Measurements from ENCODE around the gene TLCD5.

The TLCD5 gene

GRCh38 chr11:120337355-120338106 is 12.4 kb downstream of the TLCD5 start:
- DNase-seq (ENCODE audit: low spot score), result no peak

- DNase-seq (ENCODE audit: low spot score), result no peak
Measured at GRCh38 chr11:120338107-120338933, 13.2 kb downstream of the TLCD5 start.

DNA sequence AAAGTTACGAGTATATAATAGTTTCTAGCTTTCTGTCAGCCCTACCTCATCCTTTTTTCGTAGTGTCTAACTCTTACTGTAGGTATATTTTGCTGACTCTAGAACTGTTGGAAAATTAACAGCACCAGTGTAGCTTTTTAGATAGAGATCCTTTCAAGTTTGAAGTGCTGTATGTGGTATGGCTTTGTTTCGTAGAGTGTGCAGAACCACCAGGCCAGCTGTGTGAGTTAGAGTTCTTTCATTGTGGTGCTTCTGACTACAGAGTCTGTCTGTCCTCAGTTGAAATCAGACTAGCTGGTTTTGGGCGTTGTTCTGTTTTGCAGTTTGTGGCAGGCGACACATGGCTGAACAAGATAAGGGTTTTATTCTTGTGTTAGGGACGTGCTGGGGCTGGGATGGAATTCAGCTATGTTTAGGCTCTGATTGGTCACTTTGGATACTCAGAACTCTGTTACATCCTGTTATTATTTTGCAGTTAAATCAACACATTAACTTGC is 14.3 kb downstream of the TLCD5 start:
- peak; percentile 85 for DNase-seq (ENCODE audit: low spot score)

DNA sequence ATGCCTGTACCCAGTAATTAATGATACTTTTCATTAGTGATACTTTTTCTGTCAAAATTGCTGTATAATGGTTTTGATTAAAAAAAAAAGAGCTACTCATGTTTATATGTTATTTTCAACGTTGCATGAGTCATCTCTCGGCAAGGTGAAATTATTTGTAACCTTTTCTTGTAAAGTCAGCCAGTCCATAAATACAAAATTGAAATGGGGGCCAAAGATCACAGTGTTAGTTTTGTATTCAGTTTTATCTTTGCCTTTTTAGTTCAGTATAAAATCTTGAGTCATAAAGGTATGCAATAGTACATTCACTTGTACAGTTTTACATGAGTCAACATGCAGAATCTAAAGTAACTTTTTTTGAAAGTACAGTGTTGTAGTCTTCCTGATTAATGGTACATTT is 15.4 kb downstream of the TLCD5 start:
- no peak for DNase-seq (ENCODE audit: low spot score)

GRCh38 chr11:120342226-120342625 is 17.1 kb downstream of the TLCD5 start:
- no peak for DNase-seq (ENCODE audit: low spot score)

GRCh38 chr11:120342678-120343077 is 17.6 kb downstream of the TLCD5 start:
- DNase-seq (ENCODE audit: low spot score), result no peak

DNA sequence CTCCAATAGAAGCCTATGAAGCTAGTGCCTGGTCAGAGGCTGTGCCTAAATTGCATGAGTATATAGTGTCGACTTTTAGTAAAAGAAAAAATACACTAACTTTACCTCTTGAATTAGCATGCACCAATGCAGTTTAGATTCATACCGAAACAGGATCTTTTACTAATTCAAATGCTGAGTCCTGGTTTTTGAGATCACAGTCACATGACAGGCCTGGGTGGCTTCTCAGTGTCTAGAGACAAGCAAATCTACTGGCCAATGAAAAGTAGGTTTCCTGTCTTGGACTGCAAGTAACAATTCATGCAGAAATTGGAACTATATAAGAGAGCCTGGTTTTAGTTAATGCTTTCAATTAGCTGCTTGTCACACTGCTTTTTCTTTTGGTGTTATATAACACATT is 18.3 kb downstream of the TLCD5 start:
- peak; percentile 60 for DNase-seq (ENCODE audit: low spot score)

DNA sequence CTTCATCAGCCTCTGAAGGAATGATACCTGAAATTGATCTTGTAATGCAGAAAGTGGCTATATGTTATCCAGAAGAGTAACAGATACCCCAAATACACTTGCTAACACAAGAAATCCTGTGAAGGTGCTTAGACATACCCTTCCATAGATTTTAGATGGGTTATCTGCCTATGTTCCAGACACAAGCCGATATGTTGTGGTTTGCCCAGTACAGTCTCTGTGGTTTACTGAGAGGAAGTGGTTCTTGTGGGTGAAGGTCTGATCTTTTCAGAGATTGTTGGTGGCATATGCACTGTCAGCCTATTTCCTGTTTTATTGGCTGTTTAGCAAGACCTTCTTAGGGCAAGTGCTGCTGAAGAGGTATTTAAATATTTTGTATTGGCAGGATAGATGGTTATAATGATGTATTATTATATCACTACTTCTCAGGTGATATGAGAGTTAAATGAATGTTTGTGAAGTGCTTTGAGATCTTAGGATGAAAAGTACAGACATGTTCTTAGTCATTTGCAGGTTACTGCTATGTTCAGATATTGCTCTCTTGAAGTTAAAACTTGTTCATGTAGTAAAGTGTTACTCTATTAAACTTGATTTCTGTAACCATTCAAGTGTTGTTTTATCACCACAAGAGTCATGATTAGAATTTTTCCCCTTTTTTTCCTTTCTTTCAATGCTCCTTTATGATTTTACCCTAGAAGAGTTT is 19.4 kb downstream of the TLCD5 start:
- DNase-seq (ENCODE audit: low spot score), result no peak

DNA sequence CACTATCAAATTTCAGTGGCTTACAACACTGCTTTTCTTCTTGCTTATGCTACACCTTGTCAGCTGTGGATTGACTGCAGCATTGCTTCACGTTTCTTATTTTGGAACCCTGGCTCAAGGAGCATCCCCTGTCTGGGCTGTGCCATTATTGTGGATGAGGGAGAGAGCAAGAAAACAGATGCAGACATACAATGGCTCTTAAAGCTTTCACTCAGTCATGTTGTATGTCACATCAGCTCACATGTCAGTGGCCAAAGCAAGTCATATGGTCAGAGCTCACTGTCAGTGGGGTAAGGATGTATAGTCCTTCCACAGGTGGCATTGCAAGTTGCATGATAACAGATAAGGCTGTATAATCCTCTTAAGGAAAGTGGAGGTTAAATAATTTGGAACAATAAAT is 21.1 kb downstream of the TLCD5 start:
- DNase-seq (ENCODE audit: low spot score), result no peak

DNA sequence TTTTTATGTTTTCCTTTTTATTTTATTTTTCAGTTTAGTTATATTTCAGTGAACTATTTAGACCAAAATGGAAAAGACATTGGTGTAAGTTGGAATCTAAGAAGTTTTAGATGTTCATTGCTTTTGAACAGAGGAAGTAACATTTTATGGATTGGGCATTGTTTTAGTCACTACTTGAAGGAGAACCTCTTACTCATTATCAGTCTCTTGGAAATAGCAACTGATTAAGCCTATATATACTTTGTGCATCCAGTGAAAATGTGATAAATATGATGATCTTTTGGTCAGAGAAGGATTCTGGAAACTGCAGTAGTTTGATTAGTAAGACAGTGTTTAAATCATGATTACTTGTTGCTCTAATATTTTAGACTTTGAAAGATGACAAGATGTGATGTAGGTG is 25.5 kb downstream of the TLCD5 start:
- DNase-seq (ENCODE audit: low spot score), result no peak

- no peak for DNase-seq (ENCODE audit: low spot score)
Measured at GRCh38 chr11:120352405-120352804, 27.3 kb downstream of the TLCD5 start.

- DNase-seq (ENCODE audit: low spot score), result no peak
Measured at GRCh38 chr11:120354068-120354467, 29.0 kb downstream of the TLCD5 start.

GRCh38 chr11:120354779-120355178 is 29.7 kb downstream of the TLCD5 start:
- no peak for DNase-seq (ENCODE audit: low spot score)

DNA sequence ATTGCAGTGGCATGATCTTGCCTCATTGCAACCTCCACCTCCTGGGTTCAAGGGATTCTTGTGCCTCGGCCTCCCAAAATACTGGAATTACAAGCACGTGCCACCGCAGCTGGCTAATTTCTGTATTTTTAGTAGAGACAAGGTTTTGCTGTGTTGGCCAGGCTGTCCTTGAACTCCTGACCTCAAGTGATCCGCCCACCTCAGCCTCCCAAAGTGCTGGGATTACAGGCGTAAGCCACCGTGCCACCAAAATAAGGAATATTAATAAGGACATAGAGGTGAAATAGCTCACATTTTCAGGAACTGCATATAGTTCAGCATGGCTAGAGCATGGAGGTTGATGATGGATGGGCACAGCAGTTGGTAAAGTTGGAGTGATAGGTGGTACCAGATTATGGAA is 32.5 kb downstream of the TLCD5 start:
- no peak for DNase-seq (ENCODE audit: low spot score)

GRCh38 chr11:120358729-120359128 is 33.6 kb downstream of the TLCD5 start:
- DNase-seq (ENCODE audit: low spot score), result no peak

DNA sequence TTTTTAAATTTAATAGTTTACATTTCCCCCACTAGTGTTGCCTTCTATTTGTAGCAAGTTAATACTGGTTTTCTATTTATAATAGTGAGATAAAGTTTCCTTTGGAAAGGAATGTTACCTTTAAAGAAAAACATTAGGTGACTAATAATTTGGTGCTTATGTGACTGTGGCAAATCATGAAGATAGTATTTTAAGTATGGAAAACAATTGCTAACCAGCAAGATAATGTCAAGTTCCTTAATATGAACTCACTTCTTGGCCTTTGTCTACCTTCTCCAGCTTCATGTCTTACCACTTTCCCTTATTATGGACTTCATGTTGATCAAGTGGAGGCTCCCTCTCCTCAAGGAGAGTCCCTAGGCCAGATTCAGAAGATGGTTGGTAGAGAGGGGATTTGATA is 38.3 kb downstream of the TLCD5 start:
- no peak for DNase-seq (ENCODE audit: low spot score)

DNA sequence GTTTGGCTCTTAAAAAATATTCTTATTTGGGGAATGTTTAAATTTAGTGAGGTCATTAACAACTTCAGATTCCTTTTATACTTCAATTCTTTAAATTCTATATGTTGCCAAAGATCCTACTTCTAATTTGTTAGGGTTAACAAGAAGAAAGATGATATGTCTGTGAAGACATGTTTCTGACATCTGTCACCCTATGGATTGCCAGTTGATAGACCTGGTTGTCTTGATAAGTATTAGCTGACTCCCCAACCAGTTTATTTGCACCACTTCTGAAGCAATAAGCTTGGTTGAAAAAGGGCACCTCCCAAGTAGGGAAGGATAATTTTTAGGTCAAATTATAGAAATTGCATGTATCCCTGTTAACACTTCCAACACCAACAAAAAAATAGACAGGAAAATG is 40.4 kb downstream of the TLCD5 start:
- no peak for DNase-seq (ENCODE audit: low spot score)

DNA sequence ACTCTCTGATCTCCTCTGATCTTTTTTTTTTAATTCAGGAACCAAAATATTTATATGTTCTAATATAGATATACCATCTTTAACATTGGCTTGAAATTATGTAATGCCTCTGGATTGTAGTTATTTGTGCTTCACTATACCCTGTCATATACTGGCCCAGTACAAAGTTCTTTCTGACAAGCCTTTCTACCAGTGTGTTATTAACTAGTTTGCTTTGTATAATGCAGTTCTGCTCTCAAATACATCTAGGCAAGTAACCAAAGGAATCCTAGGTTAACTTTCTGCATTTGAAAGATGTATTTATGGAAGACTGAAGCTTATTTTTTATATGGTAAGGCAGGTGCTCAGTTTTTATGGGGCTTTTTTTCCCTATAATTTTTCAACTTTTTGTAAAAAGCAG is 47.2 kb downstream of the TLCD5 start:
- DNase-seq (ENCODE audit: low spot score), result no peak

DNA sequence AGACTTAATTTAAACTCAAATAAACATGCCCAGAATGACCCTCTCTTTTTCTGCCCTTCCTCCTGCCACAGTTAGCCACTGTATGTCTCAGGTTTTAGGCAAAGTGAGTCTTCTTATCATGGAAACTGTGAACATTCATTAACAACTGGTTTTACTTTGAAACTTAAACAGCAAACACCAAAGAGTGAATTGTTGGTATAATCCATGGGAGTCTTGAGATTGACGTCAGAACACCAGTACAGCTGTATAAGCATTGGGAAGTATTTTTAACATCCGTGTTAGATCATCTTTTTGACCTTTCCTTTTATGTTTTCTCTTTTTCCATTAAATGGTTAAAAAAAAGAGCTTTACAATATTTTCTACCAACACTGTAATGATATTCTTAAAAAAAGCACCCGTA is 50.0 kb downstream of the TLCD5 start:
- DNase-seq (ENCODE audit: low spot score), result no peak

DNA sequence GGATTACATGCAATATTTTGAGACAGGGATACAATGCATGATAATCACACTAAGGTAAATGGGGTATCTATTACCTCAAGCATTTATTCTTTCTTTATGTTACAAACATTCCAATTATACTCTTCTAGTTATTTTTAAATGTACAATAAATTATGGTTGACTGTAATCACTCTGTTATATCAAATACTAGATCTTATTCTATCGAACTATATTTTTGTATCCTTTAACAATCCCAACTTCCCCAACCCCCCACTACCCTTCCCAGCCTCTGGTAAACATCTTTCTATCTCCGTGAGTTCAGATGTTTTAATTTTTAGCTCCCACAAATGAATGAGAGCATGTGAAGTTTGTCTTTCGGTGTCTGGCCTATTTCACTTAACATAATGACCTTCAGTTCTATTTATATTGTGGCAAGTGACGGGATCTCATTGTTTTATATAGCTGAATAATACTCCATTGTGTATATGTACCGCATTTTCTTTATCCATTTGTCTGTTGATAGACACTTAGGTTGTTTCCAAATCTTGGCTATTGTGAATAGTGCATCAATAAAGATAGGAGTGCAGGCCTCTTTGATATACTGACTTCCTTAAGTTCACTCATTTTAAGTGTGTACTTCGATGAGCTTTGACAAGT is 51.6 kb downstream of the TLCD5 start:
- DNase-seq (ENCODE audit: low spot score), result no peak

- no peak for DNase-seq (ENCODE audit: low spot score)
Measured at GRCh38 chr11:120378474-120378873, 53.4 kb downstream of the TLCD5 start.

DNA sequence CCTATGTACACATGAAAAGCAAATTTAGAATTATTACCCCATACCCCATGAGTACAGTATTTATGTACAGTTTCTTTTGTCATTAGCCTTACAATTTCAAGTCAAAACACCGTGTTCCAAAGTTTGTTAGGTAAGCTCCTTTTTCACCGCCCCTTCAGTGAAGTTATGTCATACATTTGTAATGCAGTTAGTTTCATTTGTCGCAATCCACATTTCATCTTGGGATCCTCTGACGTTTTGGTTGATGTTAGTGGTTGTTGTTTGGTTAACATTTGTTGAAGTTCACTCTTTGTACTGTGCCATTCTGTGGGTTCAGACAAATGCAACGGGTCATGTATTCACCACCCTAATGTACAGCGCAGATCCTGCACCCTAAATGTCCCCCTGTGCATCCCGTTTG is 56.3 kb downstream of the TLCD5 start:
- DNase-seq (ENCODE audit: low spot score), result no peak
